Activated T-cell treated with anti-CD3 and anti-CD28 coated beads, Interleukin-2, amount 50 U/mL, for 48 hours (primary cell): ENCODE measurements around the gene REEP3.
"Not testable (repeated sequence)": the region's sequence is repeated elsewhere in the genome, so short reads cannot be mapped to it uniquely, and the experiment has no call there.

Experiments used
- DNase-seq, 2 experiments: peaks; one replicate each; pipeline ENCODE4 v3.0.0-alpha.2; 2020

The REEP3 gene

GRCh38 chr10:63553473-63553872 lies 32.3 kb downstream of the REEP3 start:
- DNase-seq: no peak

DNA sequence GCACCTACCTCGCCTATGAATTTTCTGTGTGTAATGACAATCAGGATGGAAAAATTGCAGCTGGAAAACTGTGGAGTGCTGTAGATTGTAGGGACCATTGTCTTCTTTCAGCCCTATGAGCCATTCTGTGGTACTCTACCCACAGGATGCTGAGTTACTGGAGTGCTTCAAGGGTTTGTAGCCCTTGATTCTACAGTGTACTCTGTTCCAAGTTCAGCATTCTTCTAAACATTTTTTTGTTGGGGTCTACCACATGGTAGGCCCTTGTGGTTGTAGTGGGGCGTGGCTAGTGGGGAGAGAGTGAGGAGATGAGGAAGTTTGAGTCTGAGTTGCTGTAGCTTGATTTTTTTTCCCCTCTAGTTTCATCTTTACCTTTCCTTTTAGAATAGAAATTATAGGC lies 33.5 kb downstream of the REEP3 start:
- DNase-seq: peak; percentile 26 to 28

GRCh38 chr10:63555330-63555729 lies 34.1 kb downstream of the REEP3 start:
- no peak for DNase-seq

GRCh38 chr10:63558132-63558784 lies 37.1 kb downstream of the REEP3 start:
- no peak for DNase-seq

DNA sequence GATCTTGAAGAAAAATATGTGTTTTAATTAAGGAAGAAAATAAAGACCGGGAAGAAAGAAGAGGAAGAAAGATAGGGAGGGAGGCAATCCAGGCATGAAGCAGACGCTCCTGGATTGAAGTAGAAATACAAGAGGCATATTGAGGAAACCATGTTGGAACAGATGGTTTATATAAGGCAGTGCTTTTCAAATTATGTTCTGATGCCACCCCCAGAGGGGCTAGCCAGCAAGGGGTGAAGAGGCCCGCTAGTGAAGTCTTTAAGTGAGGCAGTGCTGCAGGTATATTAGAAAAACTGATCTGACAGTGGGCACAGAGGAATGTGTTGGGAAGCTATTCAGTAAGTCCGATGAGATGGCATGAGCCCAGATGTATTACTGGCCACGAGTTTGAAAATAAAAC lies 40.1 kb downstream of the REEP3 start:
- no peak for DNase-seq

DNA sequence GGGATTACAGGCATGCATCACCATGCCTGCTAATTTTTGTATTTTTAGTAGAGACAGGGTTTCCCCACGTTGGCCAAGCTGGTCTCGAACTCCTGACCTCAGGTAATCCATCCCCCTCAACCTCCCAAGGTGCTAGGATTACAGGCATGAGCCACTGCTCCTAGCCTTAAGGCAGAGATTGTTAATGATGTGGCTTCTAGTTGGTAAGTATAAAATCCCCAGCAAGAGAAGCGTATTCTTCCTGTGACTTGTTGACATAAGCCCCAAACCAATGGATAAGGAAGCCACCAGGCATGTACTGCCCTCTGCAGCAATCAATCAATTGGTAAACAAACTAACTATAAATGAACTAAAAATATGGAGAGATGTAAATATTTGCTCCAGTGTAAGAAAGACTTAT lies 41.2 kb downstream of the REEP3 start:
- DNase-seq: no peak

DNA sequence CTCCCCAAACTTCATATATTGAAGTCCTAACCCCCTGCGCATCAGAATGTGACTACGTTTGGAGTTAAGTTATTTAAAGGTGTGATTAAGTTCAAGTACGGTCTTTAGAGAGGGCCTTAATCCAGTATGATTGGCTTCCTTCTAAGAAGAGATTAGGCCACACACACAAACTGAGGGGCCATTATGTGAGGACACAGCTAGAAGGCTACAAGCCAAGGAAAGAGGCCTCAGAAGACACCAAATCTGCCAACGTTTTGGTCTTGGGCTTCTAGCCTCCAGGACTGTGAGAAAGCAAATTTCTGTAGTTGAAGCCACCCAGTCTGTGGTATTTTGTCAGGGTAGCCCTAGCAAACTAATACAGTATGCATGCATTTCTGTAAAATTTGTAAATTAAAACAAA lies 41.7 kb downstream of the REEP3 start:
- no peak for DNase-seq

DNA sequence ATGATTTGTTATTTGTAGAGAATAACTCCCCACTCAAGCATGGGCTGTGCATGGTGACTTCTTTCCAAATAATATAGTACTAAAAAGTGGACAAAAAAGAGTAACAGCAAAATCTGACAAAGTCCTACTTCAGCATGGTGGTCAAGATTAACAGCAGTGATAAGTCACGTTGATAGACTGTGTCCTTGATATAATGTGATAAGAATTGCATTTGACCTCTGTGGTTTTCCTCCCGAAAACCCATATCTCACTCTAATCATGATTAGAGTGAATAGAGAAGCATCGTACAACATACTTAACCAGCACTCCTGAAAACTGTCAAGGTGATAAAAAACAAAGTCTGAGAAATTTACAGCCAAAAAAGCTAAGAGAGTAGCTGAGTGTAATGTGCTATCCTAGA lies 42.4 kb downstream of the REEP3 start:
- no peak for DNase-seq

DNA sequence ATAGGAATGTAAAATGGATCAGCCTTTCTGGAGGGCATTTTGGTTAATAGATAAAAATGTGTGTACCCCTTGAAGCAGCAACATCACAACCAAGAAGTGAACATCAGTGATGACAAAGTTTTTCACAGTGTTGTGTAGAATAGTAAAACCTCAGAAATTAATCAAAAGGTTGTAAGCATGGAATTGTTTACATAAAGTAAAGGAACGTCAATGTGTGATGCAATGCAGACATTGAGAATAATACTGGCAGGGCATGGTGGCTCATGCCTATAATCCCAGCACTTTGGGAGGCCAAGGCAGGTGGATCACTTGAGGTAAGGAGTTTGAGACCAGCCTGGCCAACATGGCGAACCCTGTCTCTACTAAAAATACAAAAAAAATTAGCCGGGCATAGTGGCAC lies 43.5 kb downstream of the REEP3 start:
- DNase-seq: not testable (repeated sequence)

- no peak for DNase-seq
Measured at GRCh38 chr10:63573068-63573697, 52.0 kb downstream of the REEP3 start.

GRCh38 chr10:63574011-63574410 lies 52.8 kb downstream of the REEP3 start:
- no peak for DNase-seq

DNA sequence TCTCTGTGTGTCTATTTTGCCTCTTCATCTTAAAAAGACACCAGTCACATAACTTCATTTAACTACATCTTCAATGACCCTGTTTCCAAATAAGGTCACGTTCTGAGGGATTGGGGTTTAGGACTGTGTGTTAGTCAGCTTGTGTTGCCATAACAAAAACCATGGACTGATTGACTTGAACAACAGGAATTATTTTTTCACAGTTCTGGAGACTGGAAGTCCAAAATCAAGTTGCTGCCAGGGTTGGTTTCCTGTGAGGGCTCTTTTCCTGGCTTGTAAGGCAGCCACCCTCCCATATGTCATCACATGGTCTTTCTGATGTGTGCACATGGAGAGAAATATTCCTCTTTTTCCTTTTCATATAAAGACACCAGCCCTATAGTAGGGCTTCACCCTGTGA lies 55.3 kb downstream of the REEP3 start:
- DNase-seq: no peak

- no peak for DNase-seq
Measured at GRCh38 chr10:63578501-63578900, 57.3 kb downstream of the REEP3 start.

DNA sequence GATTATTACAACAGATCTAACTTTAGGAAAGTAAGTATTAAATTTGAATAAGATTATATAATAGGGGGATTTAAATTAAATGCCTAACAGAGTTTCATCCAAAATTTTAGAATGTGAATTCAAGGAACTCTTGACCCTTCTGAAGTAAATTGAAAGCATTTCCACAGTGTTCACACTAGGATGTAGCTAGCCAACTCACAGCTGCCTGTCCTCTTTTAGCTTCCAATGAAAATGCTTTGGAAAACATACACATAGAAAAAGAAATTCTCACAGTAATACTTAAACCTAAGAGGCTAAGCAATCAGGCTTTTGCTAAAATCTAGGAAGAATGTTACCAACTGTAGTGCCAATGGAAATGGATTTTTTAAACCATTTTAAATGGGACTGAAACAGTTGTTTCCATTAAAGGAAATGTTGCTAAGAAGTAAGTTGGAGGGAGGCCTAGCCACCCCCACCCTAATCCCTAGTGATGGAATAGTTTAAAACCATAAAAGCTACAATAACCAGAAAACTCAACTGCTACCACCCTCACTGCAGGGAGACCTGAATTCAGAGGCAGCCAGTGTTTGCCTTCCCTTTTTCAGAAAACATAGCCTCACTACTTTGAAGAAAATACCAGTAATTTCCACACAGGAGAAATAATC lies 58.3 kb downstream of the REEP3 start:
- no peak for DNase-seq

GRCh38 chr10:63582690-63583089 lies 61.5 kb downstream of the REEP3 start:
- DNase-seq: no peak

DNA sequence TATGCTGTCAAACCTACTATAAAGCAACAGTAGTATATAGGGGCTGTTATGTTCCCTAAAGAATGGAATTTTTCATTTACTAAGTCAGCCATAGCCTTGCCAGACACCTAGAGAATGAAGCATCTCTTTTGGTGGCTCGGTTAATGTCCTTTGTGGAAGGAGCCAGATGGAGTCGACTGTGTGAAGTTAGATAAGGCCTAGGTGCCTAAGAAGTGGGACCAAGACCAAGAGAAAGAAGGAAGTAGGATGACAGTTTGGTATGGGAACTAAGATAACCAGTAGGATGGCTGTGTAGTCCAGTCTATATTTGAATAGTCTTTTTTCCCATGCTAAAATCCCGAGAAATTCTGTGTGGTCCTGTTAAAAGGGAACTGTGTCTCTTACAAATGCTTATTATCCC lies 62.2 kb downstream of the REEP3 start:
- no peak for DNase-seq

- DNase-seq: no peak
Measured at GRCh38 chr10:63583909-63584724, 62.9 kb downstream of the REEP3 start.

GRCh38 chr10:63584725-63585035 lies 63.5 kb downstream of the REEP3 start:
- no peak for DNase-seq

DNA sequence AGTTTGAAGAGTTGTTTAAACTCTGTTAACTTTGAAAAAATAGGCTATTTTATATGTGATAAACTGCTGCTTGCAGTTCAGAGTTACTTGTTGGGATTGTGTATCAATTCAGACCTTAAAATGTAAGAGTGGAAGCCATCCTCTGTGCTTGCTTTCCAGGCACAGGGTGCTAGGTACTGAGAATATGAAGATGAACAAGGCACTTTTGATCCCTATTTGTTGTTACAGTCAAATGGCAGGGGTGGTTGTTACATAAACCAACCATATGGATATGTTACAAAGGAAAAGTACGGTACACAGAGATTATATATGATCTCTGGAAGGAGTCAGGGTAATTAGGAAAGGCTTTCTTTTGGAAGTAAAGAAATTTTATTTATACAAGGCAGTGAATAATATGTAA lies 63.8 kb downstream of the REEP3 start:
- DNase-seq: no peak

- DNase-seq: no peak
Measured at GRCh38 chr10:63586043-63586442, 64.8 kb downstream of the REEP3 start.

GRCh38 chr10:63587191-63587590 lies 66.0 kb downstream of the REEP3 start:
- no peak for DNase-seq

DNA sequence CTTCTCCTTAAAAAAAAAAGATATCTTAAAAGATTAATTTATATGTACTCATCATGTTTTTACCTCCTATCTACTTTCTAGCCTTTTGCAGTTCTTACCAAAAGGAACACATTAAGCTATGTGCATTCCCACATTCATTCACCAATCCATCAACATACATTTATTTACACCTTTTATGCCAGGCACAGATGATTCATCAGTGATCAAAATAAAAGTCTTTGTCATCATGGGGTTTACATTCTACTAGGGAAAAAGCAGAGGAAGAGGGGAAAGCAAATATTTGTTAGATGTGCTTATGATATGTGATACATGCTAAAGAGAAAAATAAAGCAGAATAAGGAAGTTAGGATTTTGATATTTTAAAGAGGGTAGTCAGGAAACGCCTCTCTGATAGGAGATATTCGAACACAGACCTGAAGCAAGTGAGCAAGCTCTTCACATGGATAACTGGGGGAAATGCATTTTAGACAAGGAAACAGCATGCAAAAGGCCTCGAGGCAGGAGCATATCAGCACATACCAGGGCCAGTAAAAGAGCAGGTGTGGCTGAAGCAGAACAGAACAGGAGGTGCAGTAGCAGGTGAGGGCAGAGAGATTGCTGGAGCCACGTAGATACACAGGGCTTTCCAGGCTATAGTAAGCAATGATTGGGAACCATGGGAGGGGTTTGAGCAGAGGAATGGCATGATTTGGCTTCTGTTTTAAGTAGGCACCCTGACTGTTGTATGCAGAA lies 67.4 kb downstream of the REEP3 start:
- no peak for DNase-seq
